ENCODE data around the gene CHN2. TPM values are rescaled to one million over a fixed set of nuclear protein-coding genes. Genes with fewer than 3 reads are reported as not detected.

Gene CHN2
- total RNA-seq, 1 donor from 2014 or later, result 0.50 TPM

DNA sequence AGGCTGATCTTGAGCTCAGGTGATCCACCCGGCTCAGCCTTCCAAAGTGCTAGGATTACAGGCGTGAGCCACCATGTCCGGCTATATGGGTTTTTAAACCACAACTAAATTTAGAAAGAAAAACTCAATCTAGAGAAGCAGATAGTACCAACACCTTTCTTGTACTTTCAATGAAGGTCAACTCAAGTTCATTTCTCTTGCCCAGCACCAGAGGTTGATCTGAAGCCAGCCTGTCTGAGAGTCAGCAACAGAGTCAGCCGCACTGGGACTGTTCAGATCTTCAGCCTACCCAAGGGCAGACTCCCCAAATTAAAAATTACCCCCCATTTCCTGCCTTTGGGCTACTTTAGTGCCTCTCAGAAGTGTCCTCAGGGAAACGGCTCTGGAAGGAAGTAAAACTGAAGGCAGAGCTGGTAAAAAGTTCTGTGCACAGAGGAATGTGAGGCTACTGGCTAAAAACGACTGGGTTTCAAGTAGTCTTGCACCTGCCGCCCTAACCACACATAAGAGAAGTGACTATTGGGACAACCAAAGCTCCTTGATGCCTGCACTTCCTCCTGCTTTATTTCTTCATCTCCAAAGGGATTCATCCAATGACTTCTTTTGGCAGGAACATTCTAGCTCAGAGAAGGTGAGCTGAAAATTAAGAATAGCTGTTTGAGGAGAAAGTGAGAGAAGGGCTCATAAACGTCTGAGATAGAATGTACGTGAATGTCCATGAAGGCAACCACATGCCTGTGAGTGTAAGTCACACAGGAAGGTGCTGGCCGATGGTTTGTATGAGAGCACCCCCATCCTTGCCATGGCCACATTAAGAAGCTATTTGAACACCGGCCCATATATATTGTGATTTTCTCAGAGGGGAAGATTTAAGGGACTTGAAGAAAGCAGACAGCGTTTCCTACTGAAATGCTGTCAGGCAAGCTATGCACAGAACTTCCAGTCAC is 226.7 kb downstream of the CHN2 start:
- TF ChIP-seq, protein P1, sequence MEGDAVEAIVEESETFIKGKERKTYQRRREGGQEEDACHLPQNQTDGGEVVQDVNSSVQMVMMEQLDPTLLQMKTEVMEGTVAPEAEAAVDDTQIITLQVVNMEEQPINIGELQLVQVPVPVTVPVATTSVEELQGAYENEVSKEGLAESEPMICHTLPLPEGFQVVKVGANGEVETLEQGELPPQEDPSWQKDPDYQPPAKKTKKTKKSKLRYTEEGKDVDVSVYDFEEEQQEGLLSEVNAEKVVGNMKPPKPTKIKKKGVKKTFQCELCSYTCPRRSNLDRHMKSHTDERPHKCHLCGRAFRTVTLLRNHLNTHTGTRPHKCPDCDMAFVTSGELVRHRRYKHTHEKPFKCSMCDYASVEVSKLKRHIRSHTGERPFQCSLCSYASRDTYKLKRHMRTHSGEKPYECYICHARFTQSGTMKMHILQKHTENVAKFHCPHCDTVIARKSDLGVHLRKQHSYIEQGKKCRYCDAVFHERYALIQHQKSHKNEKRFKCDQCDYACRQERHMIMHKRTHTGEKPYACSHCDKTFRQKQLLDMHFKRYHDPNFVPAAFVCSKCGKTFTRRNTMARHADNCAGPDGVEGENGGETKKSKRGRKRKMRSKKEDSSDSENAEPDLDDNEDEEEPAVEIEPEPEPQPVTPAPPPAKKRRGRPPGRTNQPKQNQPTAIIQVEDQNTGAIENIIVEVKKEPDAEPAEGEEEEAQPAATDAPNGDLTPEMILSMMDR (IDR thresholded peaks at IDR 0.05), result no peak
- Mint-ChIP-seq H3K9me3 (ENCODE audit: low read depth) (no peaks in the 10 kb centered on the region), H3K27me3 (ENCODE audit: low read depth) (no peaks in the 10 kb centered on the region), H3K4me3 (ENCODE audit: unreplicated experiment) (no peak overlapping the region), H3K27ac (ENCODE audit: unreplicated experiment) (no peak overlapping the region), H3K36me3 (ENCODE audit: low read depth) (no peaks in the 10 kb centered on the region), H3K4me1 (ENCODE audit: low read depth) (no peaks in the 10 kb centered on the region)
- DNase-seq (ENCODE audit: low spot score), result no peak

DNA sequence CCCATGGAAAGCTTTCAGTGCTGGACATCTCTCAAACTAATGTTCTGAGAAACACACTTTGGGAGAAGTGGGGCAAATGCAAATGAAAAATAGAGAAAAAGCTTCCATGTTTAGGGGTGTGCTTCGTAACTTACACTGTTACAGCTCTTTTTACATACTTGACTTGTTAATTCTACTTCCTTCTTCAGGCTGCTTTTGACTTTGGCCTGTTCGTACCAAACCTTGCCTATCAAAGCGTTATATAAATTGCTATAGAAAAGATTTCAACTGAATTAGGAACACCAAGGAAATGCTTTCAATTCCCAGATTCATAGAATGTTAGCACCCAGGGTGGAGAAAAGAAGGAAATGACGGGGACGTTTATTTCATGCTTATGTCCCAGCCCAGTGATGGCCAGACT is 228.3 kb downstream of the CHN2 start:
- Mint-ChIP-seq H3K4me3 (ENCODE audit: unreplicated experiment) (no peak overlapping the region), H3K9me3 (ENCODE audit: low read depth) (no peaks in the 10 kb centered on the region), H3K27ac (ENCODE audit: unreplicated experiment) (no peak overlapping the region), H3K27me3 (ENCODE audit: low read depth) (no peaks in the 10 kb centered on the region), H3K4me1 (ENCODE audit: low read depth) (no peaks in the 10 kb centered on the region), H3K36me3 (ENCODE audit: low read depth) (no peaks in the 10 kb centered on the region)
- no peak for DNase-seq (ENCODE audit: low spot score)
- TF ChIP-seq, protein P1 (IDR thresholded peaks at IDR 0.05), result no peak

DNA sequence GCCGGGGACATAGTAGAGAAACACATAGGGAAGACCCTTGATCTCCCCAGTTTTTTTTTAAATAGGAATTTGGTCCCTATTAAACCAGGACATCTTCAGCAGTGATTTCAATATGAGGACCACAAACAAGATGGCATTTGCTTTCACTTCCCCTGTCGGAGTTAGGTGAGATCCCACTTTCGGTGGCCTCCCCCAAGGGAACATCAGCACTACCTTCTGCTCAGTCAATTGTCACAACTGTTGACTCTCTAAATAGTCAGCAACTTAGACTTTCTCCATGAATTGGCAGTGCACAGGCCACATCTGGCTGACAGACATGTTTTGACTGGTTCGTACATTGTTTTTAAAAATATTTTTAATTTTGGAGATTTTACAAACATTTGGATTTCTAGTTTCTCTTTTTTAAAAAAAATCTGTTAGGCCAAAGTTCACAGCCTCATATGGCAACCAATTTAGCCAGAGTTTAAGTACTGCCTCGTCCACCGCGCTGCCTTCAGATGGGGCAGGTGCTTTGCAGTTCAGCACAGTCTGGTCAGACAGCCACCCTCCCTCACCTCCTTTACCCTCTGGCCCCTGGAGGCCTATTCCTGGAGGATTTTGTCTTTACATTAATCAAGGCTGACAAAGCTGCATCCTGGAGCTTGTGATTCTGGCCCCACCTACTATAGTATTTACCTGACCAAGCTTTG is 229.9 kb downstream of the CHN2 start:
- DNase-seq (ENCODE audit: low spot score), result no peak
- H3K36me3 Mint-ChIP-seq (ENCODE audit: low read depth), result no peaks in the 10 kb centered on the region
- no peaks in the 10 kb centered on the region for H3K4me1 Mint-ChIP-seq (ENCODE audit: low read depth)
- TF ChIP-seq, protein P1 (IDR thresholded peaks at IDR 0.05), result no peak
- H3K27ac Mint-ChIP-seq (ENCODE audit: unreplicated experiment), result no peak overlapping the region
- no peaks in the 10 kb centered on the region for H3K27me3 Mint-ChIP-seq (ENCODE audit: low read depth)
- H3K4me3 Mint-ChIP-seq (ENCODE audit: unreplicated experiment), result no peak overlapping the region
- no peaks in the 10 kb centered on the region for H3K9me3 Mint-ChIP-seq (ENCODE audit: low read depth)

DNA sequence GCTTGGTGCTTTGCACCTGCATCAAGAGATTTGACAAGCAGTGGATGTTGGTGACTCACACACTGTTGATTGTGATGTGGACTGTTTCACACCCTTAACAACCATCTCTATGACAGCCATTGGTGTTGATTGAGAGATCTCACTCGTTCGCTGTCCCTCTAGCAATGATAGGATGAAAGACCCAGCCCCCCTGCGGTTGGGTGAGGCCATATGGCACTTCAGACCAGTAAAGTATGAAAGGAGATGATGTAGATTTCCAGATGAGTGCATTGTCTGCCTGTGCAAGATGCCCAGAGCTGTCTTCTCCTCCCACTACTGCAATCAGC is 230.4 kb downstream of the CHN2 start:
- H3K9me3 Mint-ChIP-seq (ENCODE audit: low read depth), result no peaks in the 10 kb centered on the region
- no peak overlapping the region for H3K27ac Mint-ChIP-seq (ENCODE audit: unreplicated experiment)
- no peaks in the 10 kb centered on the region for H3K36me3 Mint-ChIP-seq (ENCODE audit: low read depth)
- no peak for DNase-seq (ENCODE audit: low spot score)
- no peak overlapping the region for H3K4me3 Mint-ChIP-seq (ENCODE audit: unreplicated experiment)
- no peaks in the 10 kb centered on the region for H3K4me1 Mint-ChIP-seq (ENCODE audit: low read depth)
- no peaks in the 10 kb centered on the region for H3K27me3 Mint-ChIP-seq (ENCODE audit: low read depth)
- TF ChIP-seq, protein P1 (IDR thresholded peaks at IDR 0.05), result no peak

DNA sequence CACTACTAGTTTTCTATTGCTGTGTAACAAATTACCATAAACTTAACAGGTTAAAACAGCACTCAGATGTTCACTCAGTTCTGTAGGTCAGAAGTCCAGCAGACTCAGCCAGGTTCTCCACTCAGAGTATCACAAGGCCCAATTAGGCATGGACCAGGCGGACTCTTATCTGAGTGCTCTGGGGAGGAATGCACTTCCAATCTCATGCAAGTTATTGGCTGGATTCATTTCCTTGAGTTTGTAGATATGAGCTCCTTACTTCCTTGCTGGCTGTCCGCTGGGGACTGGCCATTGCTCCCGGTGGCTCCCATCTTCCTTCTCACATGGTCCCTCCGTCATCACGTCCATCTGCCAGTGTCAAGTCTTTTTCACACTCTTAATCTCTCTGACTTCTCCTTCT is 232.0 kb downstream of the CHN2 start:
- H3K36me3 Mint-ChIP-seq (ENCODE audit: low read depth), result no peaks in the 10 kb centered on the region
- H3K27ac Mint-ChIP-seq (ENCODE audit: unreplicated experiment), result no peak overlapping the region
- TF ChIP-seq, protein P1 (IDR thresholded peaks at IDR 0.05), result no peak
- DNase-seq (ENCODE audit: low spot score), result no peak
- no peaks in the 10 kb centered on the region for H3K4me1 Mint-ChIP-seq (ENCODE audit: low read depth)
- no peaks in the 10 kb centered on the region for H3K27me3 Mint-ChIP-seq (ENCODE audit: low read depth)
- no peaks in the 10 kb centered on the region for H3K9me3 Mint-ChIP-seq (ENCODE audit: low read depth)
- no peak overlapping the region for H3K4me3 Mint-ChIP-seq (ENCODE audit: unreplicated experiment)
